NCI-H2029 treated with DMSO at 0.1 percent for 48 hours (cell line): Measurements from ENCODE around the gene TAF4B.

Experiments
- DNase-seq: peaks from one replicate; lab custom pipeline; 2025; lab: John Stamatoyannopoulos, UW

The TAF4B gene

DNA sequence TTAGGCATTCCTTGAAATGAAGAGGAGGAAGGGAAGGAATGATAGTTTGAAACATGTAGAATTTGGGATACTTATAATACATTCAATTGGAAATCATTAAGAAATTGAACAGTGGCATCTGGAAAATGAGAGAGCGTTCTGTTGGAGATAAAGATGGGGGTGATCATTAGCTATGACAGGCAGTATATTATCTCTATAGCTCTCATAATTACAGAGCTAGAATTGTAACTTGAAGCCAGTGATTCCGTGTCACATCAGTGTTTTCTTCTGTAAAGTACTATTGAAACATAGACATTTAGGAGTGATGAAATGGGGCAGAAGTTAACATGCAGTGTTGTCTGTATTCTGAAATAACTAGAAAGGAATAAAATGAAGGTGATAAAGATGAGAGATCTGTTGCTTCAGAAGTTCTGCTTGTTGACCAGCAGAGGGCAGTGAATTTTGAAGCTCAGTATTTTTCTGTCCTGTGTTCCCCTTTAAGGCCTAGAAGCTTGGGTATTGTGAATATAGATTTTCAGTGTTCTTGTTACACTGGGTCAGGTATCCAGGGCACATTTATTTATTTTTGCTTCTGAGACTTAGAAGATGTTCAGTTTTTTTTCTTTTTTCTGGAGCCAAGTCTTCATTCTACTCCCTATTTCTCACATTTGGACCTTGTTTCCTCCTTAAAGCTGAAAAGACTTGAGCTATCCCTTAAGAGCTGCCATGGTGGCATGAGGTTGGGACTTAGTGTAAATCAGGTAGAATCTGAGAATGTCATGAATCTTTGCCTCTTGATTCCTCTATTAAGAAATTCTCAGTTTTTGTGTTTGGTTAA, 157.4 kb downstream of the TAF4B start:
- DNase-seq, result peak; percentile 37

DNA sequence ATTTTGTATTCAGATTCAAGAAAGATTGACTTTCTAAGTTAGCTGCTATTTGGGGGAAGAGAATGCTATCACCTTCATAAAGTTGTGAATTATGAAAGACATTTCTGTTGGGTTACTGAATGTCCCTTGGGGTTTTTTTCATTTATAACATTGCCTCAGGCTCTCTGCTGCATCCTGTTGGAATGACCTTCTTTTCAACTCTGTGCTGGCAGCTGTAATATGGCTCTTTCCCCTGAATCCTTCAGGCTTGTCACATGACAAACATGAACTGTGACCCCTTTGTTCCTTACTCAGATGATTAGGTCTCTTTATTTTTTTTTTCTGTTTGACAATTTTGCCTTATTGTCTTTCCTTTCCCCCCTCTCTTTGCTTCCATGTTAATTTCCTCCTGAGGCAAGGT, 159.8 kb downstream of the TAF4B start:
- DNase-seq, result no peak

DNA sequence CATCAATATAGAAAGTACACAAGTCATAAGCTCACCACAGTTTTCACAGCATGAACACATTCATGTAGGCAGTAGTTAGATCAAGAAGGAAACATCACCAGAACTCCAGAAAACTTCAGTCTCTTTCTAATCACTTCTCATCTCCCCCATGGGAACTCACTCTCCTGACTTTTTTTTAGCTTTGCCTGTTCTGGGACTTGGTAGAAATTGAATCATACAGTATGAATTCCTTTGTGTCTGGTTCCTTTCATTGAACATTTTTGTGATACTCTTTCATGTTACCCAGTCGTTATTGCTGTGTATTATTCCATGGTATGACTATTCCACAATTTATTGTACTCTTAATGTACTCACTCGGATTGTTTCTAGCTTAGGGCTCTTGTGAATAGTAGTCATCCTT, 160.2 kb downstream of the TAF4B start:
- DNase-seq, result no peak

DNA sequence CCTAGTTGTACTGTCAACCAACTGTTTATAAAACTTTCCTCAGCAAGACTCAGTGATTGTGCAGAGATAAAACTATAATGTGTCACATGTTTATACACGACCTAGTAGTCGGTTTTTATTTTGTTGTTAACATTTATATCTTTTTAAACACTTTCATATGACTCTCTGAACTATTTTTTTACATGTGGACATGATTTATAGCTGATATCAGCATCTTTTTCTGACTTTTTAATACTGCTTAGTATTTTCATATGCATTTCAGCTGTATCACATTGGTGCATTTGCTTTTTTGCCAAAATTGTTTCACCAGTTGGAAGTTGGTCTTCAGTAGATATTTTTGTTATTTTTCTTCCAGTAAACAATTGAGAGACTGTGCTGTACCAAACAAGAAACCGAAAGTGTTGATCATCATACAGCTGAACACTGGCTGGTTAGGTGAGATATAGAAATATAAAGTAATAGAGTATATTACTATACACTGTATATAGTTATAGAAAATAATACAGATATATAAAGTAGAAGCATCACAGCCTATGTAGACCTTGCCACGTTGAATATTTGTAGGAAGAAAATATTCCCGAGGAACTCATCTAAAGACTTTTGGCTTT, 167.9 kb downstream of the TAF4B start:
- no peak for DNase-seq

DNA sequence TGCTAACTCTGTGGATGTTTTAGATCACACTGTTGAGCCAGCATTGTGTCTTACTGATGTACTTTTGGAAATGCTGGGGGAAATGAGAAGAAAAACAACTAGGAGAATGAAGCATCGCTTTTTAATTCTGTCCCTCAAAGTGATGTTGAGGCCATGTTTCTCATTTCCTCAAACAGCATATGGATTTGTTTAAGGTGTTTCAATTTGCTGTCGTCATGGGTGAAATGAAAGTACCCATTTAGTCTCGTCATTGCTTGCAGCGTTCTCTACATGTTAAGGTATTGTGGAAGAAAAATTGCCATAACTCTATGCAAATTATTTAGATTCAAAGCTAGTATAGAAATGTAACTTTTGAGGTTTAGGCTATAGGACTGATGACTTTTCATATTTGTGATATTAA, 170.8 kb downstream of the TAF4B start:
- DNase-seq, result no peak

DNA sequence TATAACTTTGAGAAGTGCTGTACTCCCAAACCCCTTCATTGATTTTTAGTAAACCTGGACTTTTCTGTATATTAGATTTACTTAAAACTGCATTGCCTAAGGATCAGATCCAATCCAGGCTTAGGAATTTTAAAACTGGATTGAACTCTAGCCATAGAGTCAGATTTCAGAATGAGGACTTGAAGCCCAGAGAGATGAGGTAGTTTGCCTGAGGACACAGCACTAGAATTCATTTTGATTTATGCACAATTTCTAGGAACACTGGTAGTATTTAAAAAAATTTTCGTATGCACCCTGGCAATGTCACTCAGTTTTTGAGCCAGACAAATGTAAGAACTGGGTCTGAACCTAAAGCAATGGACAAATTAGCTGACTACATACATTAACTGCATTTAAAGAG, 177.2 kb downstream of the TAF4B start:
- no peak for DNase-seq

DNA sequence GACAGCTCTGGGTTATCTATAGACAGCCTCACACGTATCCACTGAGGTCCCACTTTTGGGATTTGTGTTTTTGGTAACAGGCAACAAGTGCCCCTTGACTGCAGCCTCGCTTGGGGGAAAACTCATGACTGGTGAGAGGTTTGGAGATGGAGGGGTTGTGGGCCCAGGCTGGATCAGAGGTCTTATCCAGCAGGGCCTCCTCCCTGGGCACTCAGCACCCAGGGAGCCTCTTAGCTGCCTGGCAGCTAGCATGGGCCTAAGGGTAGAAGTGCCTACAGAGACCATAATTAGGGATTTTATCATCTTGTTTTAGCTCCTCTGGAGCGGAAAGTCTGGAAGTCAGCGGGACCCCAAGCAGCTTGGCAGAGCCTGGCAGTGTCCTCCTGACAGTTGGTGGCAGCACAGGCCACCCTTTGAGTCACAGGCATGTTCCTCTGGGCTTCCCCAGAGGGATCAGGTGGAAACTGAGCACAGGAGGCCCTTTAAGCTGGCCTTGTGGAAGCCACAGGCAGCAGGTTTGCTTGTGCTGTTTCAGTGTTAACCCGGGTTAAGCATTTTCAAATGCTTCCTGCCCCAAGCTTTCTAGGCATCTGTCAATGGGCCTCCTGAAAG, 179.1 kb downstream of the TAF4B start:
- peak; percentile 21 for DNase-seq

DNA sequence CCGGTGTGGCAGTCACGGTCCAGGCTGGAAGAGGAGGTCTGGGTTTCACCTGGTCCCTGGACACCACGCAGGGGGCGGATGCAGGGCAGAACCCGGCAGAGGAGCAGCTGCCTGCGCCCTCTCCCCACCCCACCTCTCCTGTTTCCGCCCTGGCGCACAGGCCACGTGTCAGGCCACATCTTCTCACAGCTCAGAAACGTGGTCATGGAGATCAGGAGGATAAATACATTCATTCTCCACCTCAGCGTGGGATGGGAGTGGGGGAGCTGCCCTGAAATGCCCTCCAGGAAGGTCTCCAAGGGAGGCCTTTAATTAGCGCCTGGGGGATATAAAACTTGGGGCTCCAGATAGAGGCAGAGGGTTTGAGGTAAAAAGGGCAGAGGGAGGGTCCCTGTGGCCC, 180.1 kb downstream of the TAF4B start:
- DNase-seq, result no peak

DNA sequence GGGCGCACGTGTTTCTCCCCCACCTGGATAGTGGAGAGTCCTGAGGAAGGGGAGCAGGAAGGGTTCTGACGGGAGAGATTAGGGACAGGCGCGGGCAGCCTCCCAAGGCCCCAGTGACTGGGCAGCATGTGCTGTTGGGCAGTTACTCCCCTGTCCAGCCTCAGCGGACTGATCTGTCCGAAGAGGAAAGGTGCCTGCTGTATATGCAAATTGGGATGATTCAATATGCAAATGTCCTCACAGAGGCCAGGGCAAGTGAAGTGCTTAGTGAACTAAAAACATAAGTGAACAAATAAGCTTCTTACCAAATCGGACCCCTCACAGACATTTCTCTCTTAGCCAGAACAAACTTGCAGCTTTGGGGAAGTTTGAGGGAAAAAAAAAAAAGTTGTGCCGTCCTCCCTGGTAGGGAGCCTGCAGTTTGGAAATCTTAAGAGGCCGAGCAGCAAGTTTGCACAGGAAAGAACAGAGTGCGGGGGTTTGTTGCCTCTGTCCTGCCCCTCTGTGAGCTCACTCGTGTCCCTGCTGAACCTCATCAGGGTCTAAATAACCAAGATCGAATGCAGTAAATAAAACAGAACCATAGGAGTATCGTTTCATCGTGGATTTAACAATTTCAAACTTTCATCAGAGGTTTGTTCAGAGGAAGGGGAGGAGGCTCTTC, 180.7 kb downstream of the TAF4B start:
- no peak for DNase-seq

DNA sequence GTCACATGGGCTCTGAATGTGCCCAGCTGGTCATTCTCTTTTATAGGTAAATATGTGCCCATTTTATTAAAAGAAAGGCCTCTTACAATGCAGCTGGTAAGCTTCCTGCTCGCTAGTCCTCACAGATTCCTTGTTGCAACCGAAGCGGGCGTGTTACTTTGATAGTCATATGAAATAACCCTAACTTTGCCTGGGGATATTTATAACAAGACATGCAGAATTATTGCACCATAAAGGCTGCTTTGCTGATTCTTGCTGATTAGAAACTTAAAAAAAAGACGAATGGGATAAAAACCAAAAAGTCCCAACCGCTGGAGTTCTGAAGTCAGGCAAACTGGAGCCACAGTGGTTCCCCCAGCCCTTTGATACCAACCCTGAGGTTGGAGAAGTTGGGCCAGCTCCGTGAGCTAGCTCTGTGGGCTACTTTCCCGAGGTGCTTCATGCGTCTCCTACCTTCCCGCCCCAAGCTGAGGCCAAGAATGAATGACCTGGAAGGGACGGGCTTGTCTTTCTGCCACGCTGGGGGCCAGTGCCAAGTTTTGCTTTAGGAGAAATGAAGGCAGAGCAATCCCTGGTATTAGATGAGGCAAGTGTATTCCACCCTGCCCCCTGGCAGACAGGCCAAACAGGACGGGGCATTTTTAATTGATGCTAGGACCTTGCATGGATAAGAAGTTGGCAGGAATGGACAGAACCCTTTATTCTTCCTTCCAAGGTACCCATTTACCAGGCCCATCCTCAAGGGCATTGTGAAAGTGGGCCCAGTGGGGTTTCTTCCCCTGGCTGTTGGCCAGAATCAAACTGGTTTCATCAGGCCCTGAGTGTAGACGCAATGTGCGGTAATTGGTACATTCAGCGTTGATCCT, 181.7 kb downstream of the TAF4B start:
- DNase-seq, result no peak

DNA sequence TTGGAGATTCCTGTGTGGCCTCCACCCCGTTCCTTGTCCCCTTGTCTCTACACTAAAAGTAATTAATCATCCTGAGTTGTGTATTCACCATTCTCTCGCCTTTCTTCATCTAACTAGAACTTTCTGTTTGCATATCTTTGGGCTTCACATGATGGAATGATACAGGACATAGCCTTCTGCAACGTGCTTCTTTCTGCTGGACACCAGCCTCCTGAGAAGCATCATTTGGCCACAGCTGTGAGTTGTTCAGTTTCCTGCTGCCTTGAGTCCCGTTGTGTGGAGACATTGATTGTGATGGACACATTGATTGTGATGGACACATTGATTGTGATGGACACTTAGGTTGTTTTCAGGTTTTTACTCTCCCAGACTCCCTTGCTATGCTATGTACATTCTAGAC, 182.8 kb downstream of the TAF4B start:
- no peak for DNase-seq

DNA sequence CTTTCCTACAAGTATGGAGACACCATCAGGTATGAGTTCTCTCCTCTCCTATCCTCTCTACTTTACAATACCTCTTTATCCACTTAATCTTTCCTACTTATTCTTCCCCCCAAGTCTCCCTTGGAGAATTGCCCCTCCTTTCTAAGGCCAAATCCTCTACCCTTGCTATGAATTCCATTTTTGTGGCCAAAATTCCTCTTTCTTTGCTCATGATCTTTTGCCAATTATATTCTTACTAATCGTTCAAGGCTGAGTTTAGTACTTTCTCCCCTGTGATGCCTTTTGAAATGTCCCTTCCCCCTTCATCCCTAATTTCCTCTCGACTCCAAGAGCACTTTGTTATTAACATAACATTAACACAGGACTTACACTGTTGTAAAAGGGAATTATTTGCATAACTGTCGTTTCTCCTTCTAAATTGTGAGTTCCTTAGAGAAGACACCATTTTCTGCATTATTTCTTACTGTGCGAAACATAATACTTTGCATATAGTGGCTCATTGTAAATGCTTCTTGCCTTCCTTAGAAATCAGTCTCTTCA, 188.7 kb downstream of the TAF4B start:
- no peak for DNase-seq

DNA sequence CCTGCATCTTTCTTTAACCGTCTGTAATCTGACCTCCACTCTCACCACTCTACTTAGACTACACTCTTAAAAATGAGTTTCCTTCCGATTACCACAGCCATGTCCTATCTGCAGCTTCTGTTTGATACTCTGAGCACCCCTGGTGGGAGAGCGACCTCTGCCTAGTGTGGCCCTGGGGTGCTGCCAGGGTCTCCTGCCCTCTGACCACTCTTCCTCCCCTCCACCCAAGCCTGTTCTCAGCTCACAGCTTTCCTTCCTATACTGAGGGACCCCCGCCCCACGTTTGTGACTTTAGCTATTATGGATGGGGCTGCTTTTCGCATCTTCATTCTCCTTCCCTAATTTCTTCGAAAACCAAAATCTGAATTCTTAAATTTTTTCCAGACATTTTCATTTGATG, 189.4 kb downstream of the TAF4B start:
- no peak for DNase-seq

DNA sequence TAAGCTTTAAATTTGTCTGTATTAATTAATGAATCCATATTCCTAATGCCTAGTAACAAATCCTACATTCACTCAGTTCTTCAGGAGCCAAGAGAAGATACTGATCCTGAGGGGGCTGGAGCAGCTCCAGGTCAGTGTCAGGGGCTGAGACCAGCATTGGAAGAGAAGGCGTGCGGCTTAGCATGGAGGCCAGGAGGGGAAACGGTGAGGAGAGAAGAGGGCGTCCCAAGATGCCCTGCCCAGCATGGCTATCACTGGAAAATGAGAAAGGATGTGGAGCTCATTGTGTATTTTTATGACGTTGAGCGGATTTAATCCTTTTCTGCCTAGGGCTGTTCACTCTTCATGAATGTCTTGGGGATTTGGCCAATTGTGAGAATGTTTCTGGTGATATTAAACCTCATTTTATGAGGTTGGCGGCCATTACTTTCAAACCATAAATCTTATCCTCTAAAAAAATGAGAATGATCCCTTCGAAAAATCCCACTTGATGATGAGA, 190.5 kb downstream of the TAF4B start:
- DNase-seq, result no peak

DNA sequence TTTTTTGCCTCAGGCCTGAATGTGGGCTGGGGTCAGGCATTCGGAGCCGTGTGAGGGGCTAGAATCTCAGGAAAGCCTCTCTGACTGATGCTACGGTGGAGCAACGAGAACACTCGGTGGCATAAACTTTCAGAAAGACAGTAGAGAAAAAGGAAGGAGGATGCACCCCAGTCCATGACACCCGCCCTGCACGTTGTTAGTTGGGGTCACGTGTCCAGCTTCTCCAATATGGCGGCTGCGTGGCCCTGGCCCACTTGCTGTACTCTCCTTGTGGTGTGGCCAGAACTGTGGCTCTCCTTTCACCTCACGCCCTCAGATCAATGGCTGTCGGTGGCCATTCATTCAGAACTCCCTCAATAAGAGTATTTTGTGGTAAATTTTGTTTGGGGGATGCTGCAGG, 190.9 kb downstream of the TAF4B start:
- DNase-seq, result no peak

DNA sequence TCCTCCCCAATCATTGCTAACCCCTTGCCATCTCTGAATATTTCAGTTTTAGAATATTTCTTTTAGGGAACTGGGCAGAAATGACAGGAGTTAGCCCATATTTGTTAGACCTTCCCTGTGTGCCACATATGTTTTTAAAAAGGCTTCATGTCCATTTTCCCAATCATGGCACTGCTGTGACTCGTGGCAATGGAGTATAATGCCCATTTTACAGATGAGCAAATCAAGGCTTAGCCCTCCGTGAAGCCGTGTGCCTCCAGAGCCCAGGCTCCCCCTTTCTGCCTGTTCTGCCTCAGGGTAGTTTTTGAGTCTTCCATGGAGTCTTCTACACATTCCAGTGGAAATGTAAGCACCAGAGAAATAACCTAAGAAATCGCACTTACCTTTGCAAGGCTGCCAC, 192.0 kb downstream of the TAF4B start:
- no peak for DNase-seq

DNA sequence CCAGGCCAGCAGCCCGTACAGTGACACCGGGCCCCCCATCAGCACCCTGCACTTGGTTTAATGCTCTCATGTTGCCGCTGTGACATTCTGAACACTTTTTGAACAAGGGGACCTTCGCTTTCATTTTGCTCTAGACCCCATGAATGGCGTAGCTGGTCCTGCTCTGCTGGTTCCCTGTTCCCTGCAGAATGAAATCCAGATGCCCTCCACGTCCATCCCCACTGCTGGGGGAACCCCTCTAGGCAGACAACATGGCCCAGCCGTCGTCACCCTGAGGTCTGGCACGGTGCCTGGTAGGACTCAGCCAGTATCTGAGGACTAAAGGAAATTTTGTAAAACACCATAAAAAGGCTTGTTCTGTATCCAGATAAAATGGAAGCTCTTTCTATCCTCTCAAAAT, 193.5 kb downstream of the TAF4B start:
- no peak for DNase-seq

DNA sequence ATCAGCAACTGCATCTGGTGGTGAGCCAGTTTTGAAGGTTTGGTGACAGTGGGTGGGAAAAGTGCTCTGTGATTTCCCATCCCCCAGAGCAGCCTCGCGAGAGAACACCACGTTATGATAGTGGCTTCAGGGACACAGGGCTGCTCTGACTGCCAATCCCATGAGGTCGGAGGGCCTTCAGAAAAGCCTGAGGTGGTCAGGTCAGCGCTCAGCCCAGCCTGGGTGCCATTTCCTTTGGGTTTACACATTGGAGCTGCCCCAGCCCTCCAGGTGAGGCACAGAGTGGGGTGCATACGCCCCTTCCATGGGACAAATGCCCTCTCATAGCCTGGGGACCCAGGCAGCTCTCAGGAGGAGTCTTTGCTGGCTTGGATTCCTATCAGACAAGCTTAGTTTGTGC, 195.3 kb downstream of the TAF4B start:
- no peak for DNase-seq

DNA sequence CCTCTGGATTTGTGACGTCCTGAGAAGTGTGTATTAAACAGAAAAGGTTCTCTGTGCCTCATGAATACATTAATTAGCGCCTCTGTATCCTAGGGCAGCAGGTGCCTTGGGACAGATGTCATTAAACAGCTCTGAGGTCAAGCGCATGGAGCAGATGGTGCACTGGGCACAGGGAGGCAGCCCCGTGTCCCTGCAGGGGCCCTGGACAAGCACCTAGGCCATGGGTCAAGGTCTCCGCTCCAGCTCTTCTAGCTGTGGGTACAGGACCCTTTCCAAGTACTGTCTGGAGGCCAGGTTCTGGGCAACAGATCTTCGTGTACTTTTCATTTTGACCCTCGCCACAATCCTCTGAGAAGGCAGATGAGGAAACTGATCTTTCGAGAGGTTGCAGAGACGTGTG, 195.7 kb downstream of the TAF4B start:
- DNase-seq, result no peak

DNA sequence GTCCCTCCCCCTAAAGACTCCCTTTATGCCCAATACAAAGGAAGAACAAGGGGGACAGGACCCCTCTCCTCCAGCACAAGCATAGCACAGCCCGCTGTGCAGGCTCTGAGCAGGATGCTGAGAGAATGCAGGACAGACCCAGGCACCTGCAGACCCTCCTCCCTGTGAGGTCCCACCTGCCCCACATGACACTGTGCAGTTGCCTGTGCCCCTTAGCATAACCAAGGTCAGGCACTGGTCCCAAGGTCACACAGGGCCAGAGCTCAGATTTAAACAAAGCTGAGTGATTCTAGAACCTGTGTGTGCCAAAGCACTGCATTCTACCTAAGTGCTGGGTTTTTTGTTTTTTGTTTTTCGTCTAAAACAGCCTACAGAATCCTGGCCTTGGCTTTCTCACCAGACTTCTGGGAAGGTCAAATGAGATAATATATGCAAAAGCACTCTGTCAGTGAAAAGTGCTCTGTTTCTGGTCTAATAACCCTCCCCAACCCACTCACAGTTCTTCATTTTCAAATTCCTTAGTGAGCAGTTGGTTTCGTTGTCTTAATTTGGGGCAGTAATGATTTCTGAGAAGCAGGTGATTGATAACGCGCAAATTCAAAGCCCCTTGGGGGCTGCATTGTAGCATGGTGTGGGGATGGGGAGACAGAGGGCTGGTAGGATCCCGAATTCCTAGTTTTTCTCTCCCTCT, 196.4 kb downstream of the TAF4B start:
- DNase-seq, result no peak
